Rectal smooth muscle tissue (tissue), 1 donor: ENCODE data around the gene NCAPG2.

ENCODE experiments used
- H3K27ac ChIP-seq: one replicate; pipeline ENCODE4 v1.7.0; 2013; ENCODE audit warnings: low read depth, low read length, inconsistent platforms
- H3K27me3 ChIP-seq: one replicate; pipeline ENCODE4 v1.7.0; 2013; ENCODE audit warnings: low read length; ENCODE audit not compliant: control insufficient read depth, insufficient read depth
- H3K36me3 ChIP-seq: one replicate; pipeline ENCODE4 v1.7.0; 2013; ENCODE audit warnings: low read length; ENCODE audit not compliant: control insufficient read depth, insufficient read depth
- H3K4me1 ChIP-seq: one replicate; pipeline ENCODE4 v1.7.0; 2013; ENCODE audit warnings: low read length; ENCODE audit not compliant: control insufficient read depth, insufficient read depth
- H3K4me3 ChIP-seq: one replicate; pipeline ENCODE4 v1.7.0; 2013; ENCODE audit warnings: low read length
- H3K9ac ChIP-seq: one replicate; pipeline ENCODE4 v1.7.0; 2013; ENCODE audit warnings: low read length

Gene NCAPG2

DNA sequence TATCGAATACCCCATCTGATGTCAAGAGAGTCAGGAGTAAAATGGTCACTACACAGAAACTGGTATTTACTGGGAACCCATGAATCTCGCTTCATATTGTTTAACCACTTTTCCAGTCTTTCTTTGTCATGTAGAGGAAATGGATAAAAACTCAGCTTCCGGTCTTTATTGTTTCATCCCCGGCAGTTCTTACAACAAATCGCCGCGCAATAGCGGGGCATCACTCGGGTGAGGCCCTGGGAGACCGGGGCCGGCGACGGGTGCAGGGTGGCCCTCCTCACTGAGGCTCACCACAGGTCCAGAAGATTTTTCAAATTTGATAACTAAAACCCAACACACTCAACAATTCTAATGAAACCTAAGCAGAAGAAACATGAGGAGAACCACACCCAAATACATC lies 81.4 kb downstream of the NCAPG2 start:
- H3K9ac ChIP-seq: no peak overlapping the region
- no peaks in the 10 kb centered on the region for H3K27me3 ChIP-seq
- no peaks in the 10 kb centered on the region for H3K36me3 ChIP-seq
- no peak overlapping the region for H3K4me3 ChIP-seq
- no peaks in the 10 kb centered on the region for H3K4me1 ChIP-seq
- no peak overlapping the region for H3K27ac ChIP-seq

DNA sequence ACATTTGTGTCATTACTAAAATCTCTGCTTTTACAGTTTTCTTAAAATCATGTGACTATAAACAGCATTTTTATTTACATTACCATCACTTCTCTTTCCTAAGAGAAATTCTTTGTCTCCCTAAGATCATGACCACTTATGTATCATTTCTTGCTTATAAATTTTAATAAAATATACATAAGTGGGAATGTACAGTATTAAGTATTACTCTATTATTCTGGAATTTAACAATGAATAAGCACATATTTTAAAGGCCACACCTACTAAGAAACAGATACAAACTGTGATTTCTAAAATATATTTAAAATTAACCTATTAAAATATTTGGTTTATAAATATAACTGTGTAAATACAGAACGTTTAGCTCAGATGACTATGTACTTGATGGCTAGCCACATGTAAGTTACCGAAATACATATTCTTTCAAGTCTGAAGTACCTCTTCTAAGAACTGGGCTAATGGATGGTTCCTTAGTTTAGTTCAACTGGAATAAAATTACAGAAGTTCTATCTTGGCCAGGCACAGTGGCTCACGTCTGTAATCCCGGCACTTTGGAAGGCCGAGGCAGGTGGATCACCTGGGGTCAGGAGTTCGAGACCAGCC lies 83.7 kb downstream of the NCAPG2 start:
- no peaks in the 10 kb centered on the region for H3K36me3 ChIP-seq
- H3K9ac ChIP-seq: no peak overlapping the region
- no peak overlapping the region for H3K27ac ChIP-seq
- H3K27me3 ChIP-seq: no peaks in the 10 kb centered on the region
- H3K4me3 ChIP-seq: no peak overlapping the region
- no peaks in the 10 kb centered on the region for H3K4me1 ChIP-seq

DNA sequence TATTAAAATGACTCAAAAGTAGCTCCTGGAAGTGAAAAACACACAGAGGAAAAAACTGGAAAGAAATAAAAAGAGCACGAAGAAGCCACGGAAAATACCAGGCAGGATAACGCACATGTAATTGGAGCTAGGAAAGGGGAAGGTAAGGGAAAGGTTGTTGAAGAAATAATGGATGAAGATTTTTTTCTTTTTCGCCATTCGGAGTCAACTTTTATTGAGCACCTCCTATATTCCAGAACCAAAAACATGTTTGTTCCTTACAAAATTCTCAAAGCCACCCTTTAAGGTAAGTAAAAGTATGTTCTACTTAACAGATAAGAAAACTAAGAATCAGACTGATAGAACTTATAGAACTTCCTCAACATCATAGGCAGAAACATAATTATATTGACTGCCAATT lies 84.2 kb downstream of the NCAPG2 start:
- no peaks in the 10 kb centered on the region for H3K4me1 ChIP-seq
- H3K36me3 ChIP-seq: no peaks in the 10 kb centered on the region
- H3K9ac ChIP-seq: no peak overlapping the region
- H3K4me3 ChIP-seq: no peak overlapping the region
- no peak overlapping the region for H3K27ac ChIP-seq
- no peaks in the 10 kb centered on the region for H3K27me3 ChIP-seq

DNA sequence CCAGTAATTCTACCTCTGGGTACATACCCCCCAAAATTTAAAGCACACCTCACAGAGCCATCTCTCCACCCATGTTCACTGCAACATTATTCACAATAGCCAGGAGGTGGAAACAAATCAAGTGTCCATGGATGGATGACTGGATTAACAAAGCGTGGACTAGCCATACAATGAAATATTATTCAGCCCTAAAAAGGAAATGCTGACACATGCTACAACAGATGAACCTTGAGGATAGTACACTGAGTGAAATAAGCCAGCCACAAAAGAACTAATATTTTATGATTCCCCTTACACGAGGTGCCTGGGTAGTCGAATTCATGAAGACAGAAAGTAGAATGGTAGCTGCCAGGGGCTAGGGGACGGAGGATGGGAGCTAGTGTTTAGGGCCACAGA lies 85.9 kb downstream of the NCAPG2 start:
- no peaks in the 10 kb centered on the region for H3K27me3 ChIP-seq
- H3K9ac ChIP-seq: no peak overlapping the region
- no peak overlapping the region for H3K27ac ChIP-seq
- no peaks in the 10 kb centered on the region for H3K36me3 ChIP-seq
- H3K4me1 ChIP-seq: no peaks in the 10 kb centered on the region
- H3K4me3 ChIP-seq: no peak overlapping the region

DNA sequence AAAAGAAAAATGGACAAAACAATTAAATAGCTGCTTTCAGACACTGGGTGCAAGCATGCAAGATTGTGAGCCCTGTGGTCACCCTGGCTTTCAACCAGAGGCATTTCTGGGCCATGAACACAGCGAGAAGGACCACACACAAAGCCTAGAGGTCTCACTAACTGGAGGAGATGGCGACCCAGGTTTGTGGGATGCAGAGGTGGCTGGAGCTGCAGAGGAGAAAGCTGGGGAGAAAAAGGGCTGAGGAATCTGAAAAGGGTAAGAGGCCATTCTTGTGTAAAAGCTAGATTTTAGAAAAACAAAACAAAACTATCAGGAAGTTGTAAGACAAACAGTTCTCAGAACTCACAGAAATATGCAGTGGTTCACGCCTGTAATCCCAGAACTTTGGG lies 86.9 kb downstream of the NCAPG2 start:
- no peaks in the 10 kb centered on the region for H3K4me1 ChIP-seq
- H3K27me3 ChIP-seq: no peaks in the 10 kb centered on the region
- no peak overlapping the region for H3K9ac ChIP-seq
- no peak overlapping the region for H3K27ac ChIP-seq
- H3K4me3 ChIP-seq: no peak overlapping the region
- H3K36me3 ChIP-seq: no peaks in the 10 kb centered on the region

DNA sequence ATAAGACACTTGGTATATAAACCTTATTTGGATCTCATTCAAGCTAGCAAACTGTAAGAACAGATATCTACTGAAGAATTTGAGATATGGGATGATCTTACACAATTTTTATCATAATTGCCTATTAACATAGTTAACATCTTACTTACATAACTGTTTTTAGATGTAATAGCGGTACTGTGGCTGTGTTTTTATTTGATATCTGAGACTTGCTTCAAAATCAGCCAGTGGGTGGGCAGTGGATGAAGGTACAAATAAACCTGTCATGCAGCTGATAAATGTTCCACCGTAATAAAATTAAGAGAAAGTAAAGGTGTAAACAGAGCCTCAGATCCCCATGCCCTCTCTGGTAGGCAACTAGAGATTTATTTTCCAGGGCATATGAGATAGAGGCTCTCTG lies 88.6 kb downstream of the NCAPG2 start:
- H3K27me3 ChIP-seq: no peaks in the 10 kb centered on the region
- H3K27ac ChIP-seq: no peak overlapping the region
- no peak overlapping the region for H3K9ac ChIP-seq
- no peak overlapping the region for H3K4me3 ChIP-seq
- H3K4me1 ChIP-seq: no peaks in the 10 kb centered on the region
- no peaks in the 10 kb centered on the region for H3K36me3 ChIP-seq

DNA sequence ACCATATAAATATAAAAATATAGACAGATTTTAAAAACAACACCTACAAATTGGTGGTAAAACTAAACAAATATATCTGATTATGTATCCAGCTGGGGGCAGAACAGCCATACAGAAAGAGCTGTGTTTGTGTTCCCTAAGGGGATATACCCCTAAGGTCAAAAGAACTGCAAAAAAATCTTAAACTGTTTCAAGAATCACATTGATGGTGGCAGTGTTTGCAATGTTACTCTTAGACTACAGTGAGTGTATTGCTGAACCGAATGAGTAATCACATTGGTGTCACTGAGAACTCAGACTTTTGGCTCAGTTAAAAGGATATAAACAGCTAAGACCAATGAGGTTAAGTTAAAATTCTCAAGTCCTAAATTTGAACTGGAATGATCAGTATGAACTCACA lies 89.9 kb downstream of the NCAPG2 start:
- no peaks in the 10 kb centered on the region for H3K36me3 ChIP-seq
- H3K9ac ChIP-seq: no peak overlapping the region
- H3K4me1 ChIP-seq: no peaks in the 10 kb centered on the region

DNA sequence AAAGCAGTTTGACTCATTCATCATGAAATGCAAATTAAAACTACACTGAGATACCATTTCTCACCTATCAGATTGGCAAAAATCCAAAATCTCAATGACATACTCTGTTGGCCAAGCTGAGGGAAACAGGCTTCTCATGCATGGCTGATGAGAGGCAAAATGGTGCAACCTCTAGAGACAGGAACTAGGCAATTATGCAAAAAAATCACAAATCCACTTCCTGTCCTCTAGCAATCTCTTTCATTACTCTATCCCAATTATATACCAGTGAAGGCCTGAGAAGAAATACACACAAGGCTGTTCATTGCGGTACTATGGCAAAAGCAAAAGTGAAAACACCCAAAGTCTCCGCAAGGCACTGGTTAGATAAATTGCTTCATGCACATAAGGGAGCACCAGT lies 91.1 kb downstream of the NCAPG2 start:
- Histone ChIP-seq H3K36me3 (no peaks in the 10 kb centered on the region), H3K4me3 (no peak overlapping the region), H3K4me1 (no peaks in the 10 kb centered on the region), H3K27ac (no peak overlapping the region), H3K27me3 (no peaks in the 10 kb centered on the region), H3K9ac (no peak overlapping the region)

More for the DNA sequence above, 89.9 kb downstream of the NCAPG2 start:
- H3K27me3 ChIP-seq: no peaks in the 10 kb centered on the region
- H3K27ac ChIP-seq: no peak overlapping the region
- H3K4me3 ChIP-seq: no peak overlapping the region

DNA sequence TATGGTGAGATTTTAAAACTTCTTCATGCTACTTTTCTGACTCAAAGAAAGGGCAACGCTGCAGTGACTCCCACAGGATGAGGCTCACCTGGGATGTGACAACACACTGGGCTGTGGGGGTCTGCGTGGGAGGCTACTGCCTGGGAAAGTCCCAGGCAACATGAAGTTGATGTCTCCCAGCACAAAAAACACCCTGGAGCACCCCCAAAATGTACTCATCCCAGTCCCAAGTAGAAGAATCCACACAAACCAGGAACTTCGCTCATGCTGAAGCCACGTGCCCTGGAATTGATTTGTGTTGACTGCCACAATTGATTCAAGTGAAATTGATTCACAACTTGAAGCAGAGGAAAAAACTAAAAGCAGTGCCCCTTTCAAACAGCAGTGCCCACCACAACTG lies 92.1 kb downstream of the NCAPG2 start:
- Histone ChIP-seq H3K27ac (no peak overlapping the region), H3K4me1 (no peaks in the 10 kb centered on the region), H3K4me3 (no peak overlapping the region), H3K27me3 (no peaks in the 10 kb centered on the region), H3K9ac (no peak overlapping the region), H3K36me3 (no peaks in the 10 kb centered on the region)

DNA sequence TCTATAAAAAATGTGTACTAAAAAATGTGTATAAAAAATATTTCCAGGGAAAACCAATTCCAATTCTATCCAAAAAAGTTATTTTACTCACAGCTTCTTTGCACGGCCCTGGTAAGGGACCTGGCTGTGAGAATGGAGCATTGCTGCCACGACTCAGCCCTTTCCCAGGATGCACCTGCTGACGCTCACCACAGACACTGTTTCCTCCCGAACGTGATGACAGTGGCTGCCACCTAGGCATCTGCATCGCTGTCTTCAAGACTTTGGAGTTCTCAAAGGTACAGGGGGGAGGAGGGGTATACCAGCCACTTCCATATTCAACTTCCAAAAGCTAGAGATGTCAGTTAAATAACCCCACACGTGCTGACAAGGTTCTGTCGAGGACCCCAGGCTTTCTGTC lies 93.1 kb downstream of the NCAPG2 start:
- Histone ChIP-seq H3K27me3 (no peaks in the 10 kb centered on the region), H3K4me3 (no peak overlapping the region), H3K4me1 (no peaks in the 10 kb centered on the region), H3K9ac (no peak overlapping the region), H3K27ac (no peak overlapping the region), H3K36me3 (no peaks in the 10 kb centered on the region)

DNA sequence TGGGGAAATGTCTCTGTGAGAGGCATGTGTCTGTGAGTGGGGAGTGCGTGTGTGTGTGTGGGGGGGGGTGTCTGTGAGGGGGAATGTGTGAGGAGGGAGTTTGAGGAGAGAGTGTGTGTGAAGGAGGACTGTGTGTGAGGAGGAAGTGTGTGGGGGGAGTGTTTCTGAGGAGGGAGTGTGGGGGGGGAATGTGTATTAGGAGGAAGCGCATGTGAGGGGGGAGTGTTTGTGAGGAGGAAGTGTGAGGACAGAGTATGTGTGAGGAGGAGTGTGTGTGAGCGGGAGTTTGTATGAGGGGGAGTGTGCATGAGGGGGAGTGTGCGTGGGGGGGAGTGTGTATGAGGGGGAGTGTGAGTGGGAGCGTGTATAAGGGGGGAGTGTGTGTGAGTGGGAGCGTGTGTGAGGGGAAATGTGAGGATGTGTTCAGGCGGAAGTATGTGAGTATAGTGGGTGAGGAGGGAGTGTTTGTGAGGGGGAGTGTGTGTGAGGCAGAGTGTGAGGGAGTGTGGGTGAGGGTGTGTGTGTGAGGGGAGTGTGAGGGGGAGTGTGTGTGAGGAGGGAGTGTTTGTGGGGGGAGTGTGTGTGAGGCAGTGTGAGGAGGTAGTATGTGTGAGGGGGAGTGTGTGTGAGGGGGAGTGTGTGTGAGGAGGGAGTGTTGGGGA lies 95.2 kb downstream of the NCAPG2 start:
- Histone ChIP-seq H3K4me1 (no peaks in the 10 kb centered on the region), H3K27ac (no peak overlapping the region), H3K4me3 (no peak overlapping the region), H3K9ac (no peak overlapping the region), H3K27me3 (no peaks in the 10 kb centered on the region), H3K36me3 (no peaks in the 10 kb centered on the region)

DNA sequence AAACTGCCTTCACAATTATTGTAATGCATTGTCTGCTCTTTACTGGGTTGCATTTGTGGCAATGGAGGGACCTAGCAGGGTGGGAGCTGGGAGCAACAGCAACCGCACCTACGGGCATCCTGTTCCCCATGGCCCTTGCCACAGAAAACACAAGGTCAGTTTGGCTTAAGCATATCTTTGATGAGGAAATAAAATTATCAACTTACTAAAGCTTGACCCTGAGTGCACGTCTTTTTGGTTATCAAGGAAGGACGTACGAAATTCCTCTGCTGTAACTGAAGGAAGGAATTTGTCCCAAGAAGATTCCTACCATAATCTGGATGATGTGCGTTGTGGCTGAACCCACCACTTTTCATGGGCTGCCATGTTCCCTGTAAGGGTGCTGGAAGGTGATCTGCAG lies 97.0 kb downstream of the NCAPG2 start:
- Histone ChIP-seq H3K27ac (no peak overlapping the region), H3K36me3 (no peaks in the 10 kb centered on the region), H3K4me3 (no peak overlapping the region), H3K4me1 (no peaks in the 10 kb centered on the region), H3K27me3 (no peaks in the 10 kb centered on the region), H3K9ac (no peak overlapping the region)

DNA sequence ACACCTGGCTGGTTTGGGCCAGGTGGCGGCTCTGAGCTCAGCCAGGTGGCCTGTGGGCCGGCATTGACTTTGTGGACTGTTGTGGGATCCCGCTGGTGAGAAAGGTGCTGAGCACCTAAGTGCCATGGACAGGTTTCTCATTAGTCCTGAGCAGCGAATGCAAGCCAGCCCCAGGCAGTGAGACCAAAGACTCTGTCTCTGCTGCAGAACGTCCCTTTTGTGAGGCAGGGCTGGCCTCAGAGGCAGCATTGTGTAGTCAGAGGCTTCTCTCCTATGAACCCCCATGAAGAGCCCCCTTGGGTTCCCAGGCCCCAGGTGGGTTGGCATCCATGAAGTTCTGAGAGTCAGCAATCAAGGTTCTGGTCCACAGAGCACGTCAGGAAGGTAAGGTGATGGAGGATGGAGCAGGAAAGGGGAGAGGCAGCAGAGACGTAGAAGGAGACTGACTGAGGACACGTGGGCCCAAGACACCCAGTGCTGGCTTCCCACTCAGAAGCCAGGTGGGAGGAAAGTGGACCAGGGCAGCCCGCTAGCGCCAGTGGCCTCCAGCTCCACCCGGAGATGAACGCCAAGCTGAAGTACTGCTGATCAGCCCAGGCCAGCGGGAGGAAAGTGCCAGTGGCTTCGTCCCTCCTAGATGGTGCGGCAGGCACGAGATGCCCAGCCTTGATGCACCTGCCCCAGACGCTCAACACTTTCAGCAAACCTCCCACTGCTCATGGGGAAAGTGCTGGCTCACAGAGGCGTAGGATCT lies 97.8 kb downstream of the NCAPG2 start:
- H3K9ac ChIP-seq: no peak overlapping the region
- no peak overlapping the region for H3K4me3 ChIP-seq
- H3K36me3 ChIP-seq: no peaks in the 10 kb centered on the region
- no peak overlapping the region for H3K27ac ChIP-seq
- H3K27me3 ChIP-seq: no peaks in the 10 kb centered on the region
- no peaks in the 10 kb centered on the region for H3K4me1 ChIP-seq
